Right atrium auricular region (tissue), 2 donors: ENCODE results near the gene ITGBL1. TPM values are rescaled to one million over a fixed set of nuclear protein-coding genes. Genes with fewer than 3 reads are reported as not detected.

Source experiments
- DNase-seq: peaks from one replicate; pipeline ENCODE4 v3.0.0-alpha.2; 2019; ENCODE audit warnings: low spot score
- H3K27ac ChIP-seq, 2 donors: fragments of 200-600 bp; sonication (generic); 1 replicate in 1 of 2; 2 replicates in 1 of 2; pipeline ENCODE4 v1.5.1; 2016 to 2019
- H3K27me3 ChIP-seq, 2 donors: fragments of 200-600 bp; sonication (generic); one replicate each; pipeline versions ENCODE4 v1.5.1 to v1.6.0; 2017 to 2019
- H3K36me3 ChIP-seq: fragments of 200-600 bp; sonication (generic); one replicate; pipeline ENCODE4 v1.5.1; 2016
- H3K4me1 ChIP-seq, 2 donors: fragments of 200-600 bp; sonication (generic); one replicate each; pipeline versions ENCODE4 v1.5.1 to v1.6.0; 2017 to 2019
- H3K4me3 ChIP-seq, 2 donors: fragments of 200-600 bp; sonication (generic); 1 replicate in 1 of 2; 2 replicates in 1 of 2; pipeline ENCODE4 v1.5.1; 2017 to 2019; ENCODE audit warnings: mild to moderate bottlenecking in 1 of 2, moderate library complexity in 1 of 2
- H3K9me3 ChIP-seq, 2 donors: fragments of 200-600 bp; sonication (generic); one replicate each; pipeline ENCODE4 v1.5.1; 2019
- total RNA-seq, 2 donors: library from RNA; depleted of rRNA; stranded (reverse); fragments of >200 nt; gene quantifications; one replicate each; pipeline ENCODE4 v1.1.0, GENCODE V29; 2016
- TF ChIP-seq, protein P1 (sequence below), 2 donors: fragments of 200-600 bp; sonication (generic); IDR thresholded peaks; one replicate each; pipeline ENCODE4 v1.5.1; 2019; ENCODE audit warnings: antibody characterized with exemption in 2 of 2

Gene ITGBL1
- total RNA-seq, 2 donors from 2014 or later: 2.4 to 5.4 TPM

DNA sequence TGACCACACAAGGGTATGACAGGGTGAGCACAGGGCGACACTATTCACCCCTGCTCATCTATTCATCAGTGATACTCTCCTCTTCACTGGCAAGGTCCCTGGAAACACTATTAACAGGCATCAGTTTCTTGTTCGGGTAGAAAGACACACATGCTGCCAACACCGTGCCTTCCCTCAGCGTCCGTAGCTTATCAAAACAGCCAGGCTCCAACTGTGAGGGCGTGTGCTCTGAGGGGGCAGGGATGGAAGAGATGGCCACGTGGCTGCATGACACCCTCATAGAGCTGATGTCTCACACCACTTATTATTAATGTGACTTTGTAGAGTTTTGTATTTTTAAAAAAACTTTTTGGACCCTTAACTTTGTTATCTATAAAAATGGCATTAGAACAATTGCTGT is 160.3 kb downstream of the ITGBL1 start:
- no peaks in the 10 kb centered on the region for H3K9me3 ChIP-seq
- no peak overlapping the region for H3K4me3 ChIP-seq
- TF ChIP-seq, protein P1, sequence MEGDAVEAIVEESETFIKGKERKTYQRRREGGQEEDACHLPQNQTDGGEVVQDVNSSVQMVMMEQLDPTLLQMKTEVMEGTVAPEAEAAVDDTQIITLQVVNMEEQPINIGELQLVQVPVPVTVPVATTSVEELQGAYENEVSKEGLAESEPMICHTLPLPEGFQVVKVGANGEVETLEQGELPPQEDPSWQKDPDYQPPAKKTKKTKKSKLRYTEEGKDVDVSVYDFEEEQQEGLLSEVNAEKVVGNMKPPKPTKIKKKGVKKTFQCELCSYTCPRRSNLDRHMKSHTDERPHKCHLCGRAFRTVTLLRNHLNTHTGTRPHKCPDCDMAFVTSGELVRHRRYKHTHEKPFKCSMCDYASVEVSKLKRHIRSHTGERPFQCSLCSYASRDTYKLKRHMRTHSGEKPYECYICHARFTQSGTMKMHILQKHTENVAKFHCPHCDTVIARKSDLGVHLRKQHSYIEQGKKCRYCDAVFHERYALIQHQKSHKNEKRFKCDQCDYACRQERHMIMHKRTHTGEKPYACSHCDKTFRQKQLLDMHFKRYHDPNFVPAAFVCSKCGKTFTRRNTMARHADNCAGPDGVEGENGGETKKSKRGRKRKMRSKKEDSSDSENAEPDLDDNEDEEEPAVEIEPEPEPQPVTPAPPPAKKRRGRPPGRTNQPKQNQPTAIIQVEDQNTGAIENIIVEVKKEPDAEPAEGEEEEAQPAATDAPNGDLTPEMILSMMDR (IDR thresholded peaks at IDR 0.05): no peak
- no peaks in the 10 kb centered on the region for H3K4me1 ChIP-seq
- no peak for DNase-seq
- H3K27ac ChIP-seq: no peak overlapping the region
- H3K27me3 ChIP-seq: no peaks in the 10 kb centered on the region
- H3K36me3 ChIP-seq: no peaks in the 10 kb centered on the region

DNA sequence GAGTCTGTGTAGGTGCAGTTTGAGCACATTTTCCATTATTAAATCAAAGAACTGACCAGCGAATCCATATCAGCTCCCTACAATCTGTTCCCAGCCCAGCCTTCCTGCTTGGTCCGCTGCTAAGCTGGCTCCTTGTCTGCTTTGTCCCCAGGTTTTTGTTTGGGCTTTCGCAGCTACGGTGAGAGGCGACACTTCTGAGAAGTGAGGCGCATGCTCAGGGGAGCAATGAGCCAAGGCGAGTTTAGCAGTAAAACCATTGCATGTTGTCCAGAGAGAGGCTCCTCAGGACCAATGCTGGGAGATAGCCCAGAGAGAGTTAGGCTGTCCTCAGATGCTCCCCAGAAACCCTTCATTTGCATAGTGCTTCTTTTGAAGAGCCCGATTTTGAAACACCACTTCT is 162.0 kb downstream of the ITGBL1 start:
- TF ChIP-seq, protein P1 (IDR thresholded peaks at IDR 0.05): no peak
- Histone ChIP-seq H3K9me3 (no peaks in the 10 kb centered on the region), H3K27ac (no peak overlapping the region), H3K36me3 (no peaks in the 10 kb centered on the region), H3K4me3 (no peak overlapping the region), H3K27me3 (no peaks in the 10 kb centered on the region), H3K4me1 (no peaks in the 10 kb centered on the region)
- DNase-seq: no peak

DNA sequence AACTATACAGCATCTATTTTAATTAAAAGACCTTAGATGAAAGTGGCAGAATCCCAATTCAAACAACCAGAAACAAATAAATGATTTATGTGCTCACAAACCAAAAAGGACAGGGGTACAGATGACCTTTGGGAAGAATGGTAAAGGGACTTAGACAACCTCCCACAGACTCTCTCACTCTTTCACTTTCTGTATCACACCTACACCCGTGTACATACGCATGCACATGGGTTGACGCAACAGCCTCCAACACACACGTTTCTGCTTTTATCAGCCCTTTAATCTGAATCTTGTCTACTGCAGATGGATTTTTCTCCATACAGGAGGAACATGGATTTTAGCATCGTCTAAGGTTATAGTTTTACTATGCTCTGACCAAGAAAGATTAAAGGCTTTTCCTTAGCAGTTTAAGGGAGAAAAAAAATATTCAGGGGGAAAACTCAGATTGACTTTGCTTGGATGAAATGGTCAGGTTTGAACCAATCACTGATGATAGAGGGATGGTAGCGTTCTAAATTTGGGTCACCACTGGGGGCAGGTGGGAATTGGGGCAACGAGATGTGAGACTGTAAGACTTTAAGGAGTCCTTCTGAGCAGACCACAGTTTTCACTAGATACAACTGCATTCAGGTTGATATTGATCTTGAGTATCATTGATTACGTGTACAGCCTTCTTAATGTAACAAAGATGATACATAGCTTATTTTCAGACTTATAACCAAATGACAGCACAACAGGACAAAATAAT is 166.1 kb downstream of the ITGBL1 start:
- TF ChIP-seq, protein P1 (IDR thresholded peaks at IDR 0.05): no peak
- H3K36me3 ChIP-seq: no peaks in the 10 kb centered on the region
- DNase-seq: no peak

DNA sequence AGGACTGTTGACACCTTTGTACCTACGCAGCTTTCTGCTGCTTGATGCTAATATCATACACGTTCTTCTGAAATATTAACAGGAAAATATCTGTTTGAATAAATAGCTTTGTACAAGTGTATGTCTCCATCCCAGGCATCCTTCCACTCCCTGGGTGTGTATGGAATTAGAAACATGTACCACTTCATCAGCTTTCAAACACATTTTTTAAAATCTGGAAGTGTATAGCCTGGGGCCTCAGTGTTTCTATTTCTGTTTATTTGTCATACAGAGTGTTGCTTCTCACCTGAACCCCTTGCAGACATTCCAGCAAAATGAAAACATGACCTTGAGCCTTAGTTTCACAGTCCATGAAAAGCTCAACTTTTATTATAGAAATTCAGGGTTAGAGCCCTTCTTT is 168.6 kb downstream of the ITGBL1 start:
- H3K36me3 ChIP-seq: no peaks in the 10 kb centered on the region
- H3K27ac ChIP-seq: no peak overlapping the region
- TF ChIP-seq, protein P1 (IDR thresholded peaks at IDR 0.05): no peak
- DNase-seq: no peak
- no peaks in the 10 kb centered on the region for H3K9me3 ChIP-seq
- H3K4me3 ChIP-seq: no peak overlapping the region
- H3K4me1 ChIP-seq: no peaks in the 10 kb centered on the region
- H3K27me3 ChIP-seq: no peaks in the 10 kb centered on the region

More for the DNA sequence above, 166.1 kb downstream of the ITGBL1 start:
- no peak overlapping the region for H3K27ac ChIP-seq
- no peak overlapping the region for H3K4me3 ChIP-seq
- no peaks in the 10 kb centered on the region for H3K4me1 ChIP-seq
- no peaks in the 10 kb centered on the region for H3K27me3 ChIP-seq
- H3K9me3 ChIP-seq: no peaks in the 10 kb centered on the region

DNA sequence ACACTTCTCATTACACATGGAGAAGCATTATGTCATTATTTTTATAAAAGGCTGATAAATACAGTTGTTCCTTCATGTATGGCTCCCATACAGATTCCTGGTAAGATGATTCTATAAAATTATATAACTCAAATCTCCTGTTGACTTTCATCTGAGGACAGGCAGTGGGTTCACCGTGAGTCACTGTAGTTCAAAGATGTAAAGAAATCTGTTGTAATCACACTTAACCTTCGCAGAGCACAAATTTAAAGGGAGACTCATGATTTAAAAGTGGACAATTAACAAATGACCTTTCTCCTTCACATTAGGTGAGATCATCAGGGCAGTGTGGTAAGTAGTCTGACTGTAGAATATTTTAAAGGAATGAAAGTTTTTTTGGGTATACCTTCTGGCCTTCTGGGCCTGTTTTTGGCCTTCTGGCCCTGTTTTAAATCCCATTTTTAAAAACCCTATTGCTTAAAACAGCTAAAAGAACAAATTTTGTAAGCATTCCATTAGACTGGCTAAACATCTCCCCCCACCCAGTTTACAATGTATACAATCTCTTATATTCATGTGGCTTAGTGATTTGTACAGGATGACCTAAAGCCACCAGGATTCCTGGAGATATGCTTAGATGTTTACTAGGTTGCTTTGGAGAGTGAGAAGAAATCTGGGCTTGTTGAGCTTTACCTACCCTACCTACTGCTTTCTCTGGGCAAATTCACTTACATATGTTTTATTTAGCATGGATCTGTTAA is 171.2 kb downstream of the ITGBL1 start:
- no peaks in the 10 kb centered on the region for H3K4me1 ChIP-seq
- DNase-seq: no peak
- H3K27me3 ChIP-seq: no peaks in the 10 kb centered on the region
- H3K9me3 ChIP-seq: no peaks in the 10 kb centered on the region
- TF ChIP-seq, protein P1 (IDR thresholded peaks at IDR 0.05): no peak
- no peak overlapping the region for H3K4me3 ChIP-seq
- H3K27ac ChIP-seq: peak overlapping the region in 1 of 2 donors; percentile 43
- H3K36me3 ChIP-seq: no peaks in the 10 kb centered on the region
